HepG2 (cell line): Measurements from ENCODE around the gene ZFYVE21. TPM values are rescaled to one million over a fixed set of nuclear protein-coding genes. Genes with fewer than 3 reads are reported as not detected.

Experiments
- CCAR2 ChIP-seq: fragments of 200-400 bp; formaldehyde crosslinking; optimal IDR thresholded peaks from 2 replicates; pipeline ENCODE3; 2018; ENCODE audit warnings: low read depth, mild to moderate bottlenecking, low read length, moderate library complexity
- HNRNPK ChIP-seq: fragments of 200-400 bp; formaldehyde crosslinking; IDR thresholded peaks from 2 replicates; pipeline ENCODE4 v1.6.1; 2018; ENCODE audit warnings: low read length, low read depth, moderate library complexity, mild to moderate bottlenecking; ENCODE audit not compliant: poor library complexity, severe bottlenecking
- HOXA9 ChIP-seq: sonication (generic); formaldehyde crosslinking; IDR thresholded peaks from 2 replicates; pipeline ENCODE4 v1.8.1; 2022; ENCODE audit warnings: missing genetic modification reagents, mild to moderate bottlenecking, moderate library complexity, borderline replicate concordance
- MED8 ChIP-seq: sonication (generic); formaldehyde crosslinking; IDR thresholded peaks from 2 replicates; pipeline ENCODE4 v1.8.1; 2023; ENCODE audit warnings: mild to moderate bottlenecking, missing genetic modification reagents; ENCODE audit not compliant: insufficient replicate concordance
- NFYB ChIP-seq: sonication (generic); formaldehyde crosslinking; IDR thresholded peaks from 2 replicates; pipeline ENCODE4 v1.4.0; 2020; ENCODE audit warnings: missing genetic modification reagents
- SNRNP70 ChIP-seq: fragments of 200-400 bp; formaldehyde crosslinking; IDR thresholded peaks from 2 replicates; pipeline ENCODE4 v1.6.1; 2017; ENCODE audit warnings: mild to moderate bottlenecking, low read depth, low read length, moderate library complexity
- SP140L ChIP-seq: sonication (generic); formaldehyde crosslinking; IDR thresholded peaks from 2 replicates; pipeline ENCODE4 v1.4.0; 2020; ENCODE audit warnings: missing genetic modification reagents, borderline replicate concordance
- ZFP1 ChIP-seq: IDR thresholded peaks from 2 replicates; pipeline ENCODE4 v1.6.1; 2016
- ZKSCAN1 ChIP-seq: fragments of 150-350 bp; IDR thresholded peaks from 2 replicates; pipeline ENCODE4 v1.6.1; 2014; ENCODE audit warnings: low read length
- ZNF138 ChIP-seq: sonication (generic); formaldehyde crosslinking; IDR thresholded peaks from 2 replicates; pipeline ENCODE4 v1.5.0; 2020; ENCODE audit warnings: mild to moderate bottlenecking, low read depth, missing genetic modification reagents
- ZNF816 ChIP-seq: sonication (generic); formaldehyde crosslinking; IDR thresholded peaks from 2 replicates; pipeline ENCODE4 v1.8.0; 2022; ENCODE audit warnings: missing genetic modification reagents, mild to moderate bottlenecking, borderline replicate concordance
- polyA plus RNA-seq, 8 experiments: library from polyadenylated mRNA; depleted of rRNA in 3 of 8; stranded (reverse) in 7 of 8; unstranded in 1 of 8; fragments of >200 nt; fragmentation: Illumina TruSeq in 4 of 8; extraction: Trizol in 4 of 8; gene quantifications; 2 replicates each; pipeline versions ENCODE4 v1.2.1 to v1.2.3, GENCODE V29; 2011 to 2016; ENCODE audit warnings: low read depth in 4 of 8, missing spikeins in 1 of 8, mixed read lengths in 1 of 8; ENCODE audit not compliant: insufficient read depth in 1 of 8
- total RNA-seq, 5 experiments: library from RNA; depleted of rRNA; stranded (reverse); fragments of >200 nt; fragmentation: Illumina TruSeq; extraction: Trizol; gene quantifications; 2 replicates each; pipeline ENCODE4 v1.2.3, GENCODE V29; 2016; ENCODE audit warnings: low read depth in 1 of 5
- TF ChIP-seq, protein P1 (sequence below): sonication (generic); formaldehyde crosslinking; IDR thresholded peaks from 2 replicates; pipeline ENCODE4 v1.5.1; 2020; ENCODE audit warnings: mild to moderate bottlenecking, missing genetic modification reagents, borderline replicate concordance
- TF ChIP-seq, protein P2 (sequence below): sonication (generic); formaldehyde crosslinking; IDR thresholded peaks from 2 replicates; pipeline ENCODE4 v1.4.0; 2020; ENCODE audit warnings: missing genetic modification reagents, borderline replicate concordance
- TF ChIP-seq, protein P3 (sequence below): sonication (generic); formaldehyde crosslinking; IDR thresholded peaks from 2 replicates; pipeline ENCODE4 v1.8.1; 2023; ENCODE audit warnings: mild to moderate bottlenecking, missing genetic modification reagents, borderline replicate concordance
- TF ChIP-seq, protein P4 (sequence below): sonication (generic); formaldehyde crosslinking; IDR thresholded peaks from 2 replicates; pipeline ENCODE4 v1.5.1; 2020; ENCODE audit warnings: mild to moderate bottlenecking, moderate library complexity, missing genetic modification reagents
- TF ChIP-seq, protein P5 (sequence below): sonication (generic); formaldehyde crosslinking; IDR thresholded peaks from 2 replicates; pipeline ENCODE4 v1.4.0; 2020; ENCODE audit warnings: mild to moderate bottlenecking, missing genetic modification reagents
- TF ChIP-seq, protein P6 (sequence below): sonication (generic); formaldehyde crosslinking; IDR thresholded peaks from 2 replicates; pipeline ENCODE4 v1.4.0; 2020; ENCODE audit warnings: missing genetic modification reagents, borderline replicate concordance

The ZFYVE21 gene
- total and polyA plus RNA-seq, 2 of the 13 experiments (the other 11 are each of a cell fraction or from before 2014, with no cell fraction given): 34.3 to 34.4 TPM

DNA sequence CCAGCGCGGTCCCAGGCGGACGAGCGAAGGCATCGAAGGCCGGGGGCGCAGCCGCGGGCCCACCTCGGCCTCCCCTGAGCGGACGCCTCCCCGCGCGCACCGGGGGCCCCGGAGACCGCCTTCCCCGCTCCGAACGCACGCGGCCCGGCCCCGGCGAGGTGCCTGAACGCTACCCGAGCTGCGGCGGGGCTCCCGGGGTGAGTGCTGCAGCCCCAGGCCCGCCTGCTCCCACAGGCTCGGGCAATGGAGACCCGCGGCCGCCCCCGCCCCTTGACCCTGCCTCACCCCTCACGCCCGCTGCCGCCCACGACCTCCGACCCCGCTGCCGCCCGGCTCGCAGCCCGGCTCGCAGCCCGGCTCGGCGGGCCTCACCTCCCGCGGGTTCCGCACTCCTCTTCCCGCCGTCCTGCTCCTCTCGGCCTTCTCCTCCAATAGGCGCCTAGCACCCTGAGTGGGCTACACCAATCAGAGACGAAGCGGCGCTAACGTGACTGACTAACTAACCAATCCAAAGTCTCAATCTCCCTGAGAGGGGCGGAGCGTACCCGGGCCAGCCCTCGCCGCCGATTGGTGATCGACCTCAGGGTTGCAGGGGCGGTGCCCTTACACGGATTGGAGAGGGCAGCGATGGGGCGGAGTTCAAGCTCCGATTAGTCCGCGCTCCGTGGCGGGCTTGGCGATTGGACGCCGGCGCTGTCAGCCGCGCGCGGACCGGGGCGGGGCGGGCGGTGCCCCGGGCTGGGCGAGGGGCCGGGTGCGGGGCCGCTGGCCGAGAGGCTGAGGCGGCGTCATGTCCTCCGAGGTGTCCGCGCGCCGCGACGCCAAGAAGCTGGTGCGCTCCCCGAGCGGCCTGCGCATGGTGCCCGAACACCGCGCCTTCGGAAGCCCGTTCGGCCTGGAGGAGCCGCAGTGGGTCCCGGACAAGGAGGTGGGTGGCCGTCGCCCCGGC lies at the start of gene ZFYVE21, which contains the start of gene XRCC3 (continued):
- TF ChIP-seq, protein P1, sequence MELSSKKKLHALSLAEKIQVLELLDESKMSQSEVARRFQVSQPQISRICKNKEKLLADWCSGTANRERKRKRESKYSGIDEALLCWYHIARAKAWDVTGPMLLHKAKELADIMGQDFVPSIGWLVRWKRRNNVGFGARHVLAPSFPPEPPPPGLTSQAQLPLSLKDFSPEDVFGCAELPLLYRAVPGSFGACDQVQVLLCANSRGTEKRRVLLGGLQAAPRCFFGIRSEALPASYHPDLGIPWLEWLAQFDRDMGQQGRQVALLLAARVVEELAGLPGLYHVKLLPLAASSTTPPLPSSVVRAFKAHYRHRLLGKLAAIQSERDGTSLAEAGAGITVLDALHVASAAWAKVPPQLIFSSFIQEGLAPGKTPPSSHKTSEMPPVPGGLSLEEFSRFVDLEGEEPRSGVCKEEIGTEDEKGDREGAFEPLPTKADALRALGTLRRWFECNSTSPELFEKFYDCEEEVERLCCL (CRISPR knock-in tag): no peak
- TF ChIP-seq SNRNP70: no peak
- TF ChIP-seq, protein P2, sequence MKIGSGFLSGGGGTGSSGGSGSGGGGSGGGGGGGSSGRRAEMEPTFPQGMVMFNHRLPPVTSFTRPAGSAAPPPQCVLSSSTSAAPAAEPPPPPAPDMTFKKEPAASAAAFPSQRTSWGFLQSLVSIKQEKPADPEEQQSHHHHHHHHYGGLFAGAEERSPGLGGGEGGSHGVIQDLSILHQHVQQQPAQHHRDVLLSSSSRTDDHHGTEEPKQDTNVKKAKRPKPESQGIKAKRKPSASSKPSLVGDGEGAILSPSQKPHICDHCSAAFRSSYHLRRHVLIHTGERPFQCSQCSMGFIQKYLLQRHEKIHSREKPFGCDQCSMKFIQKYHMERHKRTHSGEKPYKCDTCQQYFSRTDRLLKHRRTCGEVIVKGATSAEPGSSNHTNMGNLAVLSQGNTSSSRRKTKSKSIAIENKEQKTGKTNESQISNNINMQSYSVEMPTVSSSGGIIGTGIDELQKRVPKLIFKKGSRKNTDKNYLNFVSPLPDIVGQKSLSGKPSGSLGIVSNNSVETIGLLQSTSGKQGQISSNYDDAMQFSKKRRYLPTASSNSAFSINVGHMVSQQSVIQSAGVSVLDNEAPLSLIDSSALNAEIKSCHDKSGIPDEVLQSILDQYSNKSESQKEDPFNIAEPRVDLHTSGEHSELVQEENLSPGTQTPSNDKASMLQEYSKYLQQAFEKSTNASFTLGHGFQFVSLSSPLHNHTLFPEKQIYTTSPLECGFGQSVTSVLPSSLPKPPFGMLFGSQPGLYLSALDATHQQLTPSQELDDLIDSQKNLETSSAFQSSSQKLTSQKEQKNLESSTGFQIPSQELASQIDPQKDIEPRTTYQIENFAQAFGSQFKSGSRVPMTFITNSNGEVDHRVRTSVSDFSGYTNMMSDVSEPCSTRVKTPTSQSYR: no peak
- TF ChIP-seq CCAR2: no peak
- peak; percentile 95 for TF ChIP-seq NFYB (CRISPR knock-in tag)
- no peak for TF ChIP-seq ZFP1 (CRISPR knock-in tag)
- no peak for TF ChIP-seq ZKSCAN1
- TF ChIP-seq, protein P3, sequence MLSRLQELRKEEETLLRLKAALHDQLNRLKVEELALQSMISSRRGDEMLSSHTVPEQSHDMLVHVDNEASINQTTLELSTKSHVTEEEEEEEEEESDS: no peak
- peak; percentile 50 for TF ChIP-seq HNRNPK
- no peak for TF ChIP-seq ZNF816
- TF ChIP-seq HOXA9 (CRISPR knock-in tag): 0 out of 2 replicates have a peak, but pooled peaks have one; percentile 26
- no peak for TF ChIP-seq SP140L (CRISPR knock-in tag)
- TF ChIP-seq, protein P4, sequence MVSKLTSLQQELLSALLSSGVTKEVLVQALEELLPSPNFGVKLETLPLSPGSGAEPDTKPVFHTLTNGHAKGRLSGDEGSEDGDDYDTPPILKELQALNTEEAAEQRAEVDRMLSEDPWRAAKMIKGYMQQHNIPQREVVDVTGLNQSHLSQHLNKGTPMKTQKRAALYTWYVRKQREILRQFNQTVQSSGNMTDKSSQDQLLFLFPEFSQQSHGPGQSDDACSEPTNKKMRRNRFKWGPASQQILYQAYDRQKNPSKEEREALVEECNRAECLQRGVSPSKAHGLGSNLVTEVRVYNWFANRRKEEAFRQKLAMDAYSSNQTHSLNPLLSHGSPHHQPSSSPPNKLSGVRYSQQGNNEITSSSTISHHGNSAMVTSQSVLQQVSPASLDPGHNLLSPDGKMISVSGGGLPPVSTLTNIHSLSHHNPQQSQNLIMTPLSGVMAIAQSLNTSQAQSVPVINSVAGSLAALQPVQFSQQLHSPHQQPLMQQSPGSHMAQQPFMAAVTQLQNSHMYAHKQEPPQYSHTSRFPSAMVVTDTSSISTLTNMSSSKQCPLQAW (CRISPR knock-in tag): no peak
- TF ChIP-seq, protein P5, sequence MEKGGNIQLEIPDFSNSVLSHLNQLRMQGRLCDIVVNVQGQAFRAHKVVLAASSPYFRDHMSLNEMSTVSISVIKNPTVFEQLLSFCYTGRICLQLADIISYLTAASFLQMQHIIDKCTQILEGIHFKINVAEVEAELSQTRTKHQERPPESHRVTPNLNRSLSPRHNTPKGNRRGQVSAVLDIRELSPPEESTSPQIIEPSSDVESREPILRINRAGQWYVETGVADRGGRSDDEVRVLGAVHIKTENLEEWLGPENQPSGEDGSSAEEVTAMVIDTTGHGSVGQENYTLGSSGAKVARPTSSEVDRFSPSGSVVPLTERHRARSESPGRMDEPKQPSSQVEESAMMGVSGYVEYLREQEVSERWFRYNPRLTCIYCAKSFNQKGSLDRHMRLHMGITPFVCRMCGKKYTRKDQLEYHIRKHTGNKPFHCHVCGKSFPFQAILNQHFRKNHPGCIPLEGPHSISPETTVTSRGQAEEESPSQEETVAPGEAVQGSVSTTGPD (CRISPR knock-in tag): no peak
- TF ChIP-seq MED8 (CRISPR knock-in tag): no peak
- TF ChIP-seq, protein P6, sequence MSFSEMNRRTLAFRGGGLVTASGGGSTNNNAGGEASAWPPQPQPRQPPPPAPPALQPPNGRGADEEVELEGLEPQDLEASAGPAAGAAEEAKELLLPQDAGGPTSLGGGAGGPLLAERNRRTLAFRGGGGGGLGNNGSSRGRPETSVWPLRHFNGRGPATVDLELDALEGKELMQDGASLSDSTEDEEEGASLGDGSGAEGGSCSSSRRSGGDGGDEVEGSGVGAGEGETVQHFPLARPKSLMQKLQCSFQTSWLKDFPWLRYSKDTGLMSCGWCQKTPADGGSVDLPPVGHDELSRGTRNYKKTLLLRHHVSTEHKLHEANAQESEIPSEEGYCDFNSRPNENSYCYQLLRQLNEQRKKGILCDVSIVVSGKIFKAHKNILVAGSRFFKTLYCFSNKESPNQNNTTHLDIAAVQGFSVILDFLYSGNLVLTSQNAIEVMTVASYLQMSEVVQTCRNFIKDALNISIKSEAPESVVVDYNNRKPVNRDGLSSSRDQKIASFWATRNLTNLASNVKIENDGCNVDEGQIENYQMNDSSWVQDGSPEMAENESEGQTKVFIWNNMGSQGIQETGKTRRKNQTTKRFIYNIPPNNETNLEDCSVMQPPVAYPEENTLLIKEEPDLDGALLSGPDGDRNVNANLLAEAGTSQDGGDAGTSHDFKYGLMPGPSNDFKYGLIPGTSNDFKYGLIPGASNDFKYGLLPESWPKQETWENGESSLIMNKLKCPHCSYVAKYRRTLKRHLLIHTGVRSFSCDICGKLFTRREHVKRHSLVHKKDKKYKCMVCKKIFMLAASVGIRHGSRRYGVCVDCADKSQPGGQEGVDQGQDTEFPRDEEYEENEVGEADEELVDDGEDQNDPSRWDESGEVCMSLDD (CRISPR knock-in tag): no peak
- no peak for TF ChIP-seq ZNF138
